H1 (cell line): ENCODE results near the gene TPRN. TPM values are rescaled to one million over a fixed set of nuclear protein-coding genes. Genes with fewer than 3 reads are reported as not detected.

Experiments
- BRCA1 ChIP-seq: IDR thresholded peaks from 2 replicates; pipeline ENCODE4 v1.6.1; 2012; ENCODE audit warnings: low read depth, low read length, improper control_type of control experiment
- CBX5 ChIP-seq: fragments of 300-800, 300-1000 bp; sonication (generic); IDR thresholded peaks from 2 replicates; pipeline ENCODE4 v1.7.1; 2016; ENCODE audit warnings: antibody characterized with exemption, low read length, low read depth
- CBX8 ChIP-seq: fragments of 300-800, 300-1000 bp; sonication (generic); IDR thresholded peaks from 2 replicates; pipeline ENCODE4 v1.7.1; 2016; ENCODE audit warnings: low read depth, low read length, borderline replicate concordance
- CHD7 ChIP-seq: fragments of 300-600 bp; sonication (generic); IDR thresholded peaks from 2 replicates; pipeline ENCODE4 v1.7.1; 2012; ENCODE audit warnings: low read length, moderate library complexity, mild to moderate bottlenecking, inconsistent platforms; ENCODE audit not compliant: insufficient replicate concordance
- MAFK ChIP-seq: IDR thresholded peaks from 2 replicates; pipeline ENCODE4 v1.6.1; 2012; ENCODE audit warnings: low read depth, mild to moderate bottlenecking, improper control_type of control experiment, low read length
- NANOG ChIP-seq: IDR thresholded peaks from 2 replicates; pipeline ENCODE4 v1.6.1; 2011; ENCODE audit warnings: low read length, low read depth, mild to moderate bottlenecking, inconsistent platforms; ENCODE audit not compliant: insufficient read depth, poor library complexity, severe bottlenecking
- SIN3A ChIP-seq, 2 experiments: IDR thresholded peaks in 1 of 2; conservative IDR thresholded peaks in 1 of 2; 2 replicates each; pipeline ENCODE4 v1.6.1; 2011 to 2012; ENCODE audit warnings: low read length in 2 of 2, improper control_type of control experiment in 1 of 2, low read depth in 1 of 2, mild to moderate bottlenecking in 1 of 2
- polyA plus RNA-seq, 7 experiments: library from polyadenylated mRNA; depleted of rRNA in 3 of 7; stranded (reverse) in 5 of 7; unstranded in 2 of 7; fragments of >200 nt in 5 of 7; fragments of 200-250 nt in 2 of 7; gene quantifications; 1 replicate in 5 of 7; 2 replicates in 1 of 7; 4 replicates in 1 of 7; pipeline versions ENCODE4 v1.2.1 to v1.2.3, GENCODE V29; 2011 to 2013; ENCODE audit warnings: missing spikeins in 2 of 7, mixed read lengths in 2 of 7
- total RNA-seq: library from RNA; stranded (reverse); fragmentation: NEBNext Ultra II Directional; extraction: Animal tissue kit (Norgen Biotek cat#: 25700); gene quantifications from 2 replicates; pipeline ENCODE4 v1.2.1, GENCODE V29; 2021
- TF ChIP-seq, protein P1 (sequence below): IDR thresholded peaks from 2 replicates; pipeline ENCODE4 v1.6.1; 2012; ENCODE audit warnings: inconsistent platforms

Gene TPRN
- total and polyA plus RNA-seq, 2 of the 8 experiments (the other 6 are each of a cell fraction or from before 2014, with no cell fraction given) = 9.7 to 23.2 TPM

DNA sequence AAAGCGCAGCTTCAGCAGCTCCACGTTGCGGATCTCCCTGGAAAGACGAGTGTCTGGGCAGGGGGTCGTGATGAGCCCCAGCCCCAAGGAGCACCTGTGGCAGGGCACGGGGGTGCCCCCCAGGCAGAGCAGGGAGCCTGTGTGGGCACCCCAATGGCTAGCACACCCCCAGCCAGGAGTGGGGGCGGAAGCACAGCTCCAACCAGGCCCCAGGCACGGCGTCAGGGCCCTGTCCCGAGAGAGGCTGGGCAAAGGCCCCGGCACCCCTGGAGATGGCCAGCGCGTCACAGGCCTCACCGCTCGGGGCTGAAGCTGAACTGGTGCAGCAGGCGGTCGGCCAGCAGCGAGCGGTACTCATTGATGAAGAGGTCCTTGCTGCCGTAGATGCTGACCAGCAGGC lies 20.1 kb downstream of the TPRN start (continued):
- no peak for TF ChIP-seq CHD7
- no peak for TF ChIP-seq CBX8
- no peak for TF ChIP-seq CBX5
- TF ChIP-seq NANOG = no peak
- no peak for TF ChIP-seq SIN3A (conservative IDR thresholded peaks at IDR 0.05 in 1 of 2, IDR thresholded peaks at IDR 0.05 in 1 of 2; ENCODE audit: low read depth in 1 of 2, low read length in 2 of 2)
- TF ChIP-seq, protein P1, sequence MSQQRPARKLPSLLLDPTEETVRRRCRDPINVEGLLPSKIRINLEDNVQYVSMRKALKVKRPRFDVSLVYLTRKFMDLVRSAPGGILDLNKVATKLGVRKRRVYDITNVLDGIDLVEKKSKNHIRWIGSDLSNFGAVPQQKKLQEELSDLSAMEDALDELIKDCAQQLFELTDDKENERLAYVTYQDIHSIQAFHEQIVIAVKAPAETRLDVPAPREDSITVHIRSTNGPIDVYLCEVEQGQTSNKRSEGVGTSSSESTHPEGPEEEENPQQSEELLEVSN = no peak
- no peak for TF ChIP-seq MAFK
- TF ChIP-seq BRCA1 = no peak
